ENCODE results near the gene INTS2. TPM values are rescaled to one million over a fixed set of nuclear protein-coding genes. Genes with fewer than 3 reads are reported as not detected.

INTS2 gene
- total RNA-seq, 1 donor from 2014 or later: 14.1 TPM

GRCh38 chr17:61877837-61878236, 49.9 kb downstream of the INTS2 start:
- no peaks in the 10 kb centered on the region for H3K27me3 ChIP-seq (ENCODE audit: control insufficient read depth in 3 of 3, insufficient read depth in 3 of 3, low read length in 3 of 3)
- no peak overlapping the region for H3K4me3 ChIP-seq (ENCODE audit: low read length in 3 of 3)
- no peak overlapping the region for H3K9ac ChIP-seq (ENCODE audit: low read depth in 1 of 3, low read length in 3 of 3)
- H3K36me3 ChIP-seq (ENCODE audit: control insufficient read depth in 3 of 3, insufficient read depth in 3 of 3, low read length in 3 of 3): peaks cover 2 to 19% (median 16%) of the 10 kb centered on the region in 3 donors
- no peaks in the 10 kb centered on the region for H3K4me1 ChIP-seq (ENCODE audit: control insufficient read depth in 3 of 3, insufficient read depth in 3 of 3, low read length in 3 of 3)
- no peaks in the 10 kb centered on the region for H3K9me3 ChIP-seq (ENCODE audit: control insufficient read depth in 3 of 3, low read length in 3 of 3)
- H3K27ac ChIP-seq (ENCODE audit: low read depth, low read length): no peak overlapping the region

- Histone ChIP-seq H3K27ac (ENCODE audit: low read depth, low read length) (no peak overlapping the region), H3K4me3 (ENCODE audit: low read length in 3 of 3) (no peak overlapping the region), H3K36me3 (ENCODE audit: control insufficient read depth in 3 of 3, insufficient read depth in 3 of 3, low read length in 3 of 3) (peaks cover 5 to 19% (median 18%) of the 10 kb centered on the region in 3 donors), H3K9me3 (ENCODE audit: control insufficient read depth in 3 of 3, low read length in 3 of 3) (no peaks in the 10 kb centered on the region), H3K4me1 (ENCODE audit: control insufficient read depth in 3 of 3, insufficient read depth in 3 of 3, low read length in 3 of 3) (no peaks in the 10 kb centered on the region), H3K27me3 (ENCODE audit: control insufficient read depth in 3 of 3, insufficient read depth in 3 of 3, low read length in 3 of 3) (no peaks in the 10 kb centered on the region), H3K9ac (ENCODE audit: low read depth in 1 of 3, low read length in 3 of 3) (no peak overlapping the region)
Measured at GRCh38 chr17:61875804-61876203, 52.0 kb downstream of the INTS2 start.

GRCh38 chr17:61875285-61875684, 52.5 kb downstream of the INTS2 start:
- H3K27ac ChIP-seq (ENCODE audit: low read depth, low read length): no peak overlapping the region
- H3K27me3 ChIP-seq (ENCODE audit: control insufficient read depth in 3 of 3, insufficient read depth in 3 of 3, low read length in 3 of 3): no peaks in the 10 kb centered on the region
- no peak overlapping the region for H3K4me3 ChIP-seq (ENCODE audit: low read length in 3 of 3)
- no peaks in the 10 kb centered on the region for H3K4me1 ChIP-seq (ENCODE audit: control insufficient read depth in 3 of 3, insufficient read depth in 3 of 3, low read length in 3 of 3)
- H3K9me3 ChIP-seq (ENCODE audit: control insufficient read depth in 3 of 3, low read length in 3 of 3): no peaks in the 10 kb centered on the region
- H3K9ac ChIP-seq (ENCODE audit: low read depth in 1 of 3, low read length in 3 of 3): no peak overlapping the region
- peaks cover 5 to 24% (median 22%) of the 10 kb centered on the region in 3 donors for H3K36me3 ChIP-seq (ENCODE audit: control insufficient read depth in 3 of 3, insufficient read depth in 3 of 3, low read length in 3 of 3)

GRCh38 chr17:61874075-61874474, 53.7 kb downstream of the INTS2 start:
- Histone ChIP-seq H3K36me3 (ENCODE audit: control insufficient read depth in 3 of 3, insufficient read depth in 3 of 3, low read length in 3 of 3) (peaks cover 6 to 32% (median 27%) of the 10 kb centered on the region in 3 donors), H3K4me1 (ENCODE audit: control insufficient read depth in 3 of 3, insufficient read depth in 3 of 3, low read length in 3 of 3) (no peaks in the 10 kb centered on the region), H3K9ac (ENCODE audit: low read depth in 1 of 3, low read length in 3 of 3) (no peak overlapping the region), H3K4me3 (ENCODE audit: low read length in 3 of 3) (no peak overlapping the region), H3K9me3 (ENCODE audit: control insufficient read depth in 3 of 3, low read length in 3 of 3) (no peaks in the 10 kb centered on the region), H3K27ac (ENCODE audit: low read depth, low read length) (no peak overlapping the region), H3K27me3 (ENCODE audit: control insufficient read depth in 3 of 3, insufficient read depth in 3 of 3, low read length in 3 of 3) (no peaks in the 10 kb centered on the region)

GRCh38 chr17:61872099-61872498, 55.7 kb downstream of the INTS2 start:
- Histone ChIP-seq H3K9me3 (ENCODE audit: control insufficient read depth in 3 of 3, low read length in 3 of 3) (no peaks in the 10 kb centered on the region), H3K27ac (ENCODE audit: low read depth, low read length) (no peak overlapping the region), H3K36me3 (ENCODE audit: control insufficient read depth in 3 of 3, insufficient read depth in 3 of 3, low read length in 3 of 3) (peaks cover 15 to 44% (median 36%) of the 10 kb centered on the region in 3 donors), H3K4me1 (ENCODE audit: control insufficient read depth in 3 of 3, insufficient read depth in 3 of 3, low read length in 3 of 3) (no peaks in the 10 kb centered on the region), H3K9ac (ENCODE audit: low read depth in 1 of 3, low read length in 3 of 3) (no peak overlapping the region), H3K4me3 (ENCODE audit: low read length in 3 of 3) (no peak overlapping the region), H3K27me3 (ENCODE audit: control insufficient read depth in 3 of 3, insufficient read depth in 3 of 3, low read length in 3 of 3) (no peaks in the 10 kb centered on the region)

- Histone ChIP-seq H3K4me3 (ENCODE audit: low read length in 3 of 3) (no peak overlapping the region), H3K4me1 (ENCODE audit: control insufficient read depth in 3 of 3, insufficient read depth in 3 of 3, low read length in 3 of 3) (no peaks in the 10 kb centered on the region), H3K27ac (ENCODE audit: low read depth, low read length) (no peak overlapping the region), H3K9ac (ENCODE audit: low read depth in 1 of 3, low read length in 3 of 3) (no peak overlapping the region), H3K36me3 (ENCODE audit: control insufficient read depth in 3 of 3, insufficient read depth in 3 of 3, low read length in 3 of 3) (peaks cover 13 to 36% (median 31%) of the 10 kb centered on the region in 3 donors), H3K27me3 (ENCODE audit: control insufficient read depth in 3 of 3, insufficient read depth in 3 of 3, low read length in 3 of 3) (no peaks in the 10 kb centered on the region), H3K9me3 (ENCODE audit: control insufficient read depth in 3 of 3, low read length in 3 of 3) (no peaks in the 10 kb centered on the region)
Measured at GRCh38 chr17:61869138-61869537, 58.6 kb downstream of the INTS2 start.

GRCh38 chr17:61868074-61868473, 59.7 kb downstream of the INTS2 start:
- no peak overlapping the region for H3K4me3 ChIP-seq (ENCODE audit: low read length in 3 of 3)

GRCh38 chr17:61867033-61867432, 60.7 kb downstream of the INTS2 start:
- H3K27ac ChIP-seq (ENCODE audit: low read depth, low read length): no peak overlapping the region
- H3K27me3 ChIP-seq (ENCODE audit: control insufficient read depth in 3 of 3, insufficient read depth in 3 of 3, low read length in 3 of 3): no peaks in the 10 kb centered on the region
- no peak overlapping the region for H3K9ac ChIP-seq (ENCODE audit: low read depth in 1 of 3, low read length in 3 of 3)
- no peak overlapping the region for H3K4me3 ChIP-seq (ENCODE audit: low read length in 3 of 3)
- peaks cover 5 to 6% (median 5%) of the 10 kb centered on the region in 3 donors for H3K4me1 ChIP-seq (ENCODE audit: control insufficient read depth in 3 of 3, insufficient read depth in 3 of 3, low read length in 3 of 3)
- H3K36me3 ChIP-seq (ENCODE audit: control insufficient read depth in 3 of 3, insufficient read depth in 3 of 3, low read length in 3 of 3): peaks cover 13 to 33% (median 31%) of the 10 kb centered on the region in 3 donors
- no peaks in the 10 kb centered on the region for H3K9me3 ChIP-seq (ENCODE audit: control insufficient read depth in 3 of 3, low read length in 3 of 3)

More at GRCh38 chr17:61868074-61868473, 59.7 kb downstream of the INTS2 start:
- Histone ChIP-seq H3K4me1 (ENCODE audit: control insufficient read depth in 3 of 3, insufficient read depth in 3 of 3, low read length in 3 of 3) (peaks cover 0 to 3% (median under 1%) of the 10 kb centered on the region in 3 donors), H3K9ac (ENCODE audit: low read depth in 1 of 3, low read length in 3 of 3) (no peak overlapping the region), H3K27ac (ENCODE audit: low read depth, low read length) (no peak overlapping the region), H3K9me3 (ENCODE audit: control insufficient read depth in 3 of 3, low read length in 3 of 3) (no peaks in the 10 kb centered on the region), H3K27me3 (ENCODE audit: control insufficient read depth in 3 of 3, insufficient read depth in 3 of 3, low read length in 3 of 3) (no peaks in the 10 kb centered on the region), H3K36me3 (ENCODE audit: control insufficient read depth in 3 of 3, insufficient read depth in 3 of 3, low read length in 3 of 3) (peaks cover 13 to 34% (median 31%) of the 10 kb centered on the region in 3 donors)

GRCh38 chr17:61863801-61864126, 64.0 kb downstream of the INTS2 start:
- Histone ChIP-seq H3K4me3 (ENCODE audit: low read length in 3 of 3) (peak overlapping the region; percentile 92 to 95 (median 93)), H3K9ac (ENCODE audit: low read depth in 1 of 3, low read length in 3 of 3) (peak overlapping the region; percentile 73 to 86 (median 83)), H3K4me1 (ENCODE audit: control insufficient read depth in 3 of 3, insufficient read depth in 3 of 3, low read length in 3 of 3) (peaks cover 5 to 6% (median 5%) of the 10 kb centered on the region in 3 donors), H3K36me3 (ENCODE audit: control insufficient read depth in 3 of 3, insufficient read depth in 3 of 3, low read length in 3 of 3) (peaks cover 8 to 14% (median 9%) of the 10 kb centered on the region in 3 donors), H3K9me3 (ENCODE audit: control insufficient read depth in 3 of 3, low read length in 3 of 3) (no peaks in the 10 kb centered on the region), H3K27me3 (ENCODE audit: control insufficient read depth in 3 of 3, insufficient read depth in 3 of 3, low read length in 3 of 3) (no peaks in the 10 kb centered on the region), H3K27ac (ENCODE audit: low read depth, low read length) (peak overlapping the region; percentile 77)

- Histone ChIP-seq H3K4me1 (ENCODE audit: control insufficient read depth in 3 of 3, insufficient read depth in 3 of 3, low read length in 3 of 3) (peaks cover 5 to 6% (median 5%) of the 10 kb centered on the region in 3 donors), H3K36me3 (ENCODE audit: control insufficient read depth in 3 of 3, insufficient read depth in 3 of 3, low read length in 3 of 3) (peaks cover 8 to 12% (median 8%) of the 10 kb centered on the region in 3 donors), H3K4me3 (ENCODE audit: low read length in 3 of 3) (peak within 1 kb of the TSS; percentile 92 to 95 (median 93)), H3K9me3 (ENCODE audit: control insufficient read depth in 3 of 3, low read length in 3 of 3) (no peaks in the 10 kb centered on the region), H3K9ac (ENCODE audit: low read depth in 1 of 3, low read length in 3 of 3) (peak within 1 kb of the TSS; percentile 76 to 86 (median 83)), H3K27me3 (ENCODE audit: control insufficient read depth in 3 of 3, insufficient read depth in 3 of 3, low read length in 3 of 3) (no peaks in the 10 kb centered on the region), H3K27ac (ENCODE audit: low read depth, low read length) (peak within 1 kb of the TSS; percentile 77)
Measured at GRCh38 chr17:61862975-61863800, 64.6 kb downstream of the INTS2 start, which contains the start of gene BRIP1. Gene BRIP1 (minus strand): TSS chr17:61863528. CDS start chr17:61861539, 1,989 bp downstream.
